HUES48 (cell line): ENCODE measurements around the gene PRR14L.
"Not testable (repeated sequence)": the region's sequence is repeated elsewhere in the genome, so short reads cannot be mapped to it uniquely, and the experiment has no call there.

Experiments used
- H3K27ac ChIP-seq: one replicate; pipeline ENCODE4 v1.7.0; 2013; ENCODE audit warnings: low read depth, low read length, inconsistent platforms
- H3K27me3 ChIP-seq: 2 replicates; pipeline ENCODE4 v1.6.1; 2013; ENCODE audit warnings: mild to moderate bottlenecking, low read length; ENCODE audit not compliant: control insufficient read depth, insufficient read depth
- H3K36me3 ChIP-seq: 2 replicates; pipeline ENCODE4 v1.6.1; 2013; ENCODE audit warnings: low read length; ENCODE audit not compliant: control insufficient read depth, insufficient read depth
- H3K4me1 ChIP-seq: 2 replicates; pipeline ENCODE4 v1.6.1; 2013; ENCODE audit warnings: mild to moderate bottlenecking, low read length; ENCODE audit not compliant: control insufficient read depth, insufficient read depth
- H3K4me3 ChIP-seq: 2 replicates; pipeline ENCODE4 v1.5.1; 2013; ENCODE audit warnings: mild to moderate bottlenecking, low read depth, low read length
- H3K9ac ChIP-seq: 2 replicates; pipeline ENCODE4 v1.6.1; 2013; ENCODE audit warnings: mild to moderate bottlenecking, low read depth, low read length, moderate library complexity
- H3K9me3 ChIP-seq: 2 replicates; pipeline ENCODE4 v1.6.1; 2013; ENCODE audit warnings: low read length; ENCODE audit not compliant: control insufficient read depth, insufficient read depth

Gene PRR14L

GRCh38 chr22:31681349-31682345 is 68.3 kb downstream of the PRR14L start:
- H3K27ac ChIP-seq: no peak overlapping the region
- no peak overlapping the region for H3K4me3 ChIP-seq
- no peak overlapping the region for H3K9ac ChIP-seq
- H3K9me3 ChIP-seq: no peaks in the 10 kb centered on the region
- peaks cover 39% of the 10 kb centered on the region for H3K36me3 ChIP-seq
- no peaks in the 10 kb centered on the region for H3K27me3 ChIP-seq
- H3K4me1 ChIP-seq: no peaks in the 10 kb centered on the region

GRCh38 chr22:31680861-31681341 is 69.0 kb downstream of the PRR14L start:
- no peak overlapping the region for H3K27ac ChIP-seq
- no peak overlapping the region for H3K4me3 ChIP-seq
- peaks cover 36% of the 10 kb centered on the region for H3K36me3 ChIP-seq
- H3K27me3 ChIP-seq: no peaks in the 10 kb centered on the region
- no peak overlapping the region for H3K9ac ChIP-seq
- H3K4me1 ChIP-seq: no peaks in the 10 kb centered on the region
- no peaks in the 10 kb centered on the region for H3K9me3 ChIP-seq

- H3K27me3 ChIP-seq: no peaks in the 10 kb centered on the region
- no peaks in the 10 kb centered on the region for H3K9me3 ChIP-seq
- peaks cover 14% of the 10 kb centered on the region for H3K36me3 ChIP-seq
- H3K9ac ChIP-seq: no peak overlapping the region
- no peak overlapping the region for H3K4me3 ChIP-seq
- H3K4me1 ChIP-seq: no peaks in the 10 kb centered on the region
- no peak overlapping the region for H3K27ac ChIP-seq
Observed at GRCh38 chr22:31678748-31679147, 71.2 kb downstream of the PRR14L start.

GRCh38 chr22:31676700-31677099 is 73.2 kb downstream of the PRR14L start:
- Histone ChIP-seq H3K36me3 (no peaks in the 10 kb centered on the region), H3K4me3 (peak overlapping the region; percentile 59), H3K4me1 (no peaks in the 10 kb centered on the region), H3K27me3 (no peaks in the 10 kb centered on the region), H3K9me3 (no peaks in the 10 kb centered on the region), H3K27ac (no peak overlapping the region), H3K9ac (no peak overlapping the region)

GRCh38 chr22:31674219-31674618 is 75.7 kb downstream of the PRR14L start:
- not testable (repeated sequence) for H3K4me3 ChIP-seq, H3K4me1 ChIP-seq, H3K36me3 ChIP-seq, H3K27ac ChIP-seq, H3K27me3 ChIP-seq, H3K9me3 ChIP-seq, H3K9ac ChIP-seq

- H3K27ac ChIP-seq, H3K27me3 ChIP-seq, H3K4me1 ChIP-seq, H3K9ac ChIP-seq, H3K36me3 ChIP-seq, H3K9me3 ChIP-seq, H3K4me3 ChIP-seq: not testable (repeated sequence)
Observed at GRCh38 chr22:31668849-31669248, 81.1 kb downstream of the PRR14L start.

GRCh38 chr22:31662668-31663037 is 87.3 kb downstream of the PRR14L start:
- Histone ChIP-seq H3K4me3 (peak overlapping the region; percentile 93), H3K9ac (peak overlapping the region; percentile 86; the same call in 1 of the 2 replicates), H3K27ac (peak overlapping the region; percentile 85), H3K4me1 (peaks cover 5% of the 10 kb centered on the region; the same call in 1 of the 2 replicates), H3K27me3 (no peaks in the 10 kb centered on the region), H3K36me3 (no peaks in the 10 kb centered on the region), H3K9me3 (no peaks in the 10 kb centered on the region)

GRCh38 chr22:31661851-31662667 is 87.9 kb downstream of the PRR14L start, which contains the start of gene PISD:
Gene PISD (minus strand): TSS chr22:31662215. CDS start chr22:31662208, 7 bp downstream.
- Histone ChIP-seq H3K9ac (peak within 1 kb of the TSS; percentile 86), H3K27me3 (no peaks in the 10 kb centered on the region), H3K4me3 (peak within 1 kb of the TSS; percentile 93), H3K27ac (peak within 1 kb of the TSS; percentile 85), H3K36me3 (no peaks in the 10 kb centered on the region), H3K9me3 (no peaks in the 10 kb centered on the region), H3K4me1 (peaks cover 5% of the 10 kb centered on the region; the same call in 1 of the 2 replicates)

GRCh38 chr22:31660860-31661341 is 89.0 kb downstream of the PRR14L start:
- H3K4me3 ChIP-seq: peak overlapping the region; percentile 93
- H3K9me3 ChIP-seq, H3K36me3 ChIP-seq, H3K27ac ChIP-seq, H3K4me1 ChIP-seq, H3K27me3 ChIP-seq: not testable (repeated sequence)
- H3K9ac ChIP-seq: peak overlapping the region; percentile 86; the same call in 1 of the 2 replicates

- Histone ChIP-seq H3K27me3 (no peaks in the 10 kb centered on the region), H3K27ac (no peak overlapping the region), H3K9me3 (no peaks in the 10 kb centered on the region), H3K4me3 (no peak overlapping the region), H3K9ac (no peak overlapping the region), H3K36me3 (no peaks in the 10 kb centered on the region), H3K4me1 (peaks cover 5% of the 10 kb centered on the region; the same call in 1 of the 2 replicates)
Observed at GRCh38 chr22:31659246-31659645, 90.7 kb downstream of the PRR14L start.
